Globus pallidus (tissue), 1 donor: ENCODE measurements around the gene LTF.

Source experiments
- DNase-seq: peaks from one replicate; pipeline ENCODE4 v3.0.0-alpha.2; 2015; ENCODE audit warnings: low spot score

LTF gene

GRCh38 chr3:46490338-46491084, 25.8 kb upstream of the LTF start:
- DNase-seq = no peak

GRCh38 chr3:46489875-46490274, 25.2 kb upstream of the LTF start:
- DNase-seq = no peak

- no peak for DNase-seq
These were observed 24.7 kb upstream of the LTF start for GRCh38 chr3:46489381-46489780.

GRCh38 chr3:46488735-46489361, 24.1 kb upstream of the LTF start:
- peak; percentile 84 for DNase-seq

- DNase-seq = no peak
These were observed 21.1 kb upstream of the LTF start for GRCh38 chr3:46485779-46486175.

- no peak for DNase-seq
These were observed 20.4 kb upstream of the LTF start for GRCh38 chr3:46484911-46485778.

- DNase-seq = no peak
These were observed 19.7 kb upstream of the LTF start for GRCh38 chr3:46484388-46484787.

- no peak for DNase-seq
These were observed 19.1 kb upstream of the LTF start for GRCh38 chr3:46483825-46484224.

- DNase-seq = no peak
These were observed 18.1 kb upstream of the LTF start for GRCh38 chr3:46482632-46483350.

- DNase-seq = no peak
These were observed 16.9 kb upstream of the LTF start for GRCh38 chr3:46481636-46482035.

GRCh38 chr3:46480491-46481195, 15.9 kb upstream of the LTF start:
- peak; percentile 80 for DNase-seq

- no peak for DNase-seq
These were observed 15.0 kb upstream of the LTF start for GRCh38 chr3:46479696-46480095.

- no peak for DNase-seq
These were observed 14.3 kb upstream of the LTF start for GRCh38 chr3:46479021-46479420.

GRCh38 chr3:46478341-46478740, 13.6 kb upstream of the LTF start:
- DNase-seq = no peak

- no peak for DNase-seq
These were observed 13.1 kb upstream of the LTF start for GRCh38 chr3:46477756-46478155.

GRCh38 chr3:46477145-46477544, 12.4 kb upstream of the LTF start:
- DNase-seq = no peak

GRCh38 chr3:46472736-46473135, 8.0 kb upstream of the LTF start:
- no peak for DNase-seq

- DNase-seq = no peak
These were observed 6.7 kb upstream of the LTF start for GRCh38 chr3:46471371-46471914.

GRCh38 chr3:46470831-46471230, 6.1 kb upstream of the LTF start:
- DNase-seq = no peak

- no peak for DNase-seq
These were observed 5.1 kb upstream of the LTF start for GRCh38 chr3:46469680-46470357.
